Neuronal stem cell (in vitro differentiated cells): ENCODE data around the gene AFAP1.

Experiments used
- DNase-seq: peaks from one replicate; pipeline ENCODE4 v3.0.0-alpha.2; 2013; ENCODE audit warnings: low spot score
- H2AFZ ChIP-seq: one replicate; pipeline ENCODE4 v1.6.1; 2013; ENCODE audit warnings: mild to moderate bottlenecking, low read length, inconsistent platforms
- H2AK5ac ChIP-seq: 2 replicates; pipeline ENCODE4 v1.6.1; 2013; ENCODE audit warnings: low read depth, mild to moderate bottlenecking, inconsistent platforms, low read length, moderate library complexity, mixed read lengths
- H2BK120ac ChIP-seq: 2 replicates; pipeline ENCODE4 v1.6.1; 2013; ENCODE audit warnings: low read depth, mild to moderate bottlenecking, inconsistent platforms, low read length, moderate library complexity, mixed read lengths
- H2BK12ac ChIP-seq: one replicate; pipeline ENCODE4 v1.6.1; 2013; ENCODE audit warnings: low read length, inconsistent platforms
- H2BK15ac ChIP-seq: 2 replicates; pipeline ENCODE4 v1.6.1; 2013; ENCODE audit warnings: mild to moderate bottlenecking, low read length, inconsistent platforms, mixed read lengths
- H2BK5ac ChIP-seq: one replicate; pipeline ENCODE4 v1.6.1; 2013; ENCODE audit warnings: inconsistent platforms, mild to moderate bottlenecking, low read length, moderate library complexity
- H3K14ac ChIP-seq: one replicate; pipeline ENCODE4 v1.6.1; 2013; ENCODE audit warnings: low read length, inconsistent platforms
- H3K18ac ChIP-seq: 2 replicates; pipeline ENCODE4 v1.6.1; 2013; ENCODE audit warnings: low read length, inconsistent platforms
- H3K23ac ChIP-seq: 2 replicates; pipeline ENCODE4 v1.6.1; 2013; ENCODE audit warnings: low read depth, mild to moderate bottlenecking, mixed read lengths, low read length, inconsistent platforms; ENCODE audit not compliant: poor library complexity
- H3K27ac ChIP-seq: replicated peaks from 3 replicates; pipeline ENCODE4 v1.5.1; 2013; ENCODE audit warnings: low read length, inconsistent platforms
- H3K27me3 ChIP-seq, 3 experiments: 2 replicates each; pipeline ENCODE4 v1.6.1; 2013; ENCODE audit warnings: low read length in 3 of 3, mild to moderate bottlenecking in 2 of 3, inconsistent platforms in 1 of 3, low read depth in 1 of 3, mixed read lengths in 1 of 3, moderate library complexity in 1 of 3; ENCODE audit not compliant: control insufficient read depth in 3 of 3, insufficient read depth in 3 of 3
- H3K36me3 ChIP-seq, 2 donors: replicated peaks in 1 of 2; 2 replicates each; pipeline ENCODE4 v1.6.1; 2013; ENCODE audit warnings: low read length in 2 of 2; ENCODE audit not compliant: control insufficient read depth in 2 of 2, insufficient read depth in 2 of 2
- H3K4ac ChIP-seq: 2 replicates; pipeline ENCODE4 v1.6.1; 2013; ENCODE audit warnings: inconsistent platforms, mild to moderate bottlenecking, low read length, moderate library complexity
- H3K4me1 ChIP-seq, 2 donors: 1 replicate in 1 of 2; 2 replicates in 1 of 2; pipeline ENCODE4 v1.6.1; 2013; ENCODE audit warnings: low read length in 2 of 2, low read depth in 1 of 2; ENCODE audit not compliant: control insufficient read depth in 2 of 2, insufficient read depth in 1 of 2
- H3K4me2 ChIP-seq: one replicate; pipeline ENCODE4 v1.6.1; 2013; ENCODE audit warnings: mild to moderate bottlenecking, low read length, inconsistent platforms; ENCODE audit not compliant: insufficient read depth, poor library complexity, severe bottlenecking
- H3K4me3 ChIP-seq, 2 donors: 2 replicates each; pipeline ENCODE4 v1.5.1; 2013; ENCODE audit warnings: low read length in 2 of 2, mild to moderate bottlenecking in 2 of 2, inconsistent platforms in 1 of 2, moderate library complexity in 1 of 2
- H3K79me1 ChIP-seq: one replicate; pipeline ENCODE4 v1.6.1; 2013; ENCODE audit warnings: low read depth, mild to moderate bottlenecking, inconsistent platforms, low read length, moderate library complexity
- H3K9ac ChIP-seq: one replicate; pipeline ENCODE4 v1.6.1; 2013; ENCODE audit warnings: mild to moderate bottlenecking, low read depth, low read length, inconsistent platforms; ENCODE audit not compliant: poor library complexity
- H3K9me3 ChIP-seq, 2 donors: replicated peaks in 1 of 2; 2 replicates each; pipeline versions ENCODE3 to v1.6.1; 2013; ENCODE audit warnings: low read length in 2 of 2, mild to moderate bottlenecking in 2 of 2, inconsistent platforms in 1 of 2, low read depth in 1 of 2, mixed read lengths in 1 of 2, moderate library complexity in 1 of 2; ENCODE audit not compliant: control insufficient read depth in 2 of 2, insufficient read depth in 1 of 2
- H4K8ac ChIP-seq: one replicate; pipeline ENCODE4 v1.6.1; 2013; ENCODE audit warnings: low read depth, mild to moderate bottlenecking, inconsistent platforms, low read length, moderate library complexity
- H4K91ac ChIP-seq: one replicate; pipeline ENCODE4 v1.6.1; 2013; ENCODE audit warnings: low read length, low read depth, mild to moderate bottlenecking, inconsistent platforms; ENCODE audit not compliant: poor library complexity
- WGBS, 2 donors: extraction: QIAGEN DNeasy Blood & Tissue Kit; methylation state at CpG; one replicate each; pipeline ENCODE4 v1.1.7; 2013; ENCODE audit warnings: missing lambda C conversion rate in 2 of 2, mixed read lengths in 1 of 2; ENCODE audit not compliant: insufficient read length in 2 of 2, insufficient replicate concordance in 1 of 2; ENCODE audit errors: extremely low coverage in 2 of 2; 5-methylcytosine and 5-hydroxymethylcytosine counted together

AFAP1 gene

GRCh38 chr4:7885216-7886006 lies 54.2 kb downstream of the AFAP1 start:
- no peak overlapping the region for H2BK12ac ChIP-seq
- H3K9me3 ChIP-seq = peaks cover 4 to 6% of the 10 kb centered on the region in 2 donors
- H3K4me2 ChIP-seq = no peak overlapping the region
- no peak overlapping the region for H3K18ac ChIP-seq
- H3K4me3 ChIP-seq = no peak overlapping the region
- no peaks in the 10 kb centered on the region for H3K27me3 ChIP-seq
- DNase-seq = no peak
- H2BK5ac ChIP-seq = no peak overlapping the region
- no peak overlapping the region for H2BK15ac ChIP-seq
- no peak overlapping the region for H3K9ac ChIP-seq
- H2AFZ ChIP-seq = no peak overlapping the region
- WGBS, 2 donors = no CpG with 5 or more reads among the region's 16 CpGs
- H3K4me1 ChIP-seq = no peaks in the 10 kb centered on the region
- no peak overlapping the region for H2BK120ac ChIP-seq
- H3K27ac ChIP-seq = no peak overlapping the region
- no peak overlapping the region for H2AK5ac ChIP-seq
- H3K23ac ChIP-seq = peak overlapping the region; percentile 4
- H3K79me1 ChIP-seq = no peaks in the 10 kb centered on the region
- no peak overlapping the region for H3K14ac ChIP-seq
- no peak overlapping the region for H4K8ac ChIP-seq
- H3K4ac ChIP-seq = no peak overlapping the region
- no peak overlapping the region for H4K91ac ChIP-seq
- H3K36me3 ChIP-seq = no peaks in the 10 kb centered on the region

- H2BK15ac ChIP-seq = no peak overlapping the region
- no peaks in the 10 kb centered on the region for H3K79me1 ChIP-seq
- H3K9me3 ChIP-seq = peaks cover 2 to 3% of the 10 kb centered on the region in 2 donors
- H3K23ac ChIP-seq = no peak overlapping the region
- H2BK120ac ChIP-seq = no peak overlapping the region
- H2BK5ac ChIP-seq = no peak overlapping the region
- no peak overlapping the region for H2AFZ ChIP-seq
- H3K27me3 ChIP-seq = no peaks in the 10 kb centered on the region
- H3K27ac ChIP-seq = no peak overlapping the region
- H4K8ac ChIP-seq = no peak overlapping the region
- no CpG with 5 or more reads among the region's 7 CpGs for WGBS, 2 donors
- no peak overlapping the region for H3K4me3 ChIP-seq
- H3K4me1 ChIP-seq = peaks cover 0 to 5% of the 10 kb centered on the region in 2 donors
- no peak overlapping the region for H3K9ac ChIP-seq
- H3K36me3 ChIP-seq = no peaks in the 10 kb centered on the region
- no peak overlapping the region for H3K14ac ChIP-seq
- no peak overlapping the region for H3K4me2 ChIP-seq
- no peak overlapping the region for H2BK12ac ChIP-seq
- H3K18ac ChIP-seq = no peak overlapping the region
- no peak overlapping the region for H4K91ac ChIP-seq
- H2AK5ac ChIP-seq = no peak overlapping the region
- H3K4ac ChIP-seq = no peak overlapping the region
- no peak for DNase-seq
These were observed 59.0 kb downstream of the AFAP1 start for GRCh38 chr4:7880683-7881082.

GRCh38 chr4:7879127-7879526 lies 60.5 kb downstream of the AFAP1 start:
- Histone ChIP-seq H2AK5ac (no peak overlapping the region), H3K4me1 (peaks cover 0 to 5% of the 10 kb centered on the region in 2 donors), H2BK120ac (no peak overlapping the region), H3K4ac (no peak overlapping the region), H2BK12ac (no peak overlapping the region), H3K79me1 (no peaks in the 10 kb centered on the region), H3K4me3 (no peak overlapping the region), H3K14ac (no peak overlapping the region), H4K8ac (no peak overlapping the region), H2AFZ (no peak overlapping the region), H3K27ac (no peak overlapping the region), H3K9me3 (peaks cover 2 to 3% of the 10 kb centered on the region in 2 donors), H4K91ac (no peak overlapping the region), H3K4me2 (no peak overlapping the region), H3K9ac (no peak overlapping the region), H3K36me3 (no peaks in the 10 kb centered on the region), H3K18ac (no peak overlapping the region), H3K27me3 (no peaks in the 10 kb centered on the region), H3K23ac (no peak overlapping the region), H2BK15ac (no peak overlapping the region), H2BK5ac (no peak overlapping the region)
- WGBS, 2 donors = no CpG with 5 or more reads among the region's 6 CpGs
- DNase-seq = no peak

GRCh38 chr4:7878323-7878722 lies 61.3 kb downstream of the AFAP1 start:
- H2BK5ac ChIP-seq = no peak overlapping the region
- no peak overlapping the region for H2BK12ac ChIP-seq
- no peak overlapping the region for H3K14ac ChIP-seq
- no peak overlapping the region for H2AK5ac ChIP-seq
- H2BK15ac ChIP-seq = no peak overlapping the region
- no peaks in the 10 kb centered on the region for H3K27me3 ChIP-seq
- no peak overlapping the region for H3K18ac ChIP-seq
- peaks cover 0 to 5% of the 10 kb centered on the region in 2 donors for H3K4me1 ChIP-seq
- no peak overlapping the region for H3K4ac ChIP-seq
- no peak overlapping the region for H4K91ac ChIP-seq
- H3K9me3 ChIP-seq = no peaks in the 10 kb centered on the region
- DNase-seq = no peak
- no peak overlapping the region for H3K27ac ChIP-seq
- WGBS, 2 donors = no CpG with 5 or more reads among the region's 6 CpGs
- no peak overlapping the region for H3K9ac ChIP-seq
- H3K36me3 ChIP-seq = no peaks in the 10 kb centered on the region
- no peak overlapping the region for H3K23ac ChIP-seq
- H3K79me1 ChIP-seq = no peaks in the 10 kb centered on the region
- H2AFZ ChIP-seq = no peak overlapping the region
- H4K8ac ChIP-seq = no peak overlapping the region
- H2BK120ac ChIP-seq = no peak overlapping the region
- H3K4me3 ChIP-seq = no peak overlapping the region
- no peak overlapping the region for H3K4me2 ChIP-seq
